IMR-90 (cell line): ENCODE results near the gene GPR15. TPM values are rescaled to one million over a fixed set of nuclear protein-coding genes. Genes with fewer than 3 reads are reported as not detected.

ENCODE experiments used
- ATAC-seq: fragments of 200-7000 bp; cut with Tn5 transposase; 2 replicates; pipeline ENCODE4 v1.9.1; 2020; ENCODE audit warnings: low read depth, mild to moderate bottlenecking, moderate library complexity
- BruUV-seq: library from RNA; stranded (reverse); fragments of 400-500 nt; replicated peaks from 2 replicates; lab custom pipeline; 2021; lab: Mats Ljungman, UMichigan
- CTCF ChIA-PET: fragments of 300-600 bp; formaldehyde crosslinking; extraction: SDS; loops from one replicate; lab custom pipeline; 2021; ENCODE audit warnings: antibody characterized with exemption; lab: Yijun Ruan, JAX
- POLR2A ChIA-PET: fragments of 300-600 bp; sonication (Branson Sonifier 250); formaldehyde crosslinking; loops from one replicate; lab custom pipeline; 2022; ENCODE audit warnings: antibody characterized with exemption; ENCODE audit not compliant: unreplicated experiment; lab: Charles Lee
- DNase-seq: peaks from one replicate; pipeline ENCODE4 v3.0.0; 2013
- H2AFZ ChIP-seq: replicated peaks from 2 replicates; pipeline ENCODE3; 2013; ENCODE audit warnings: low read length, mild to moderate bottlenecking; ENCODE audit not compliant: poor library complexity
- H2AK5ac ChIP-seq: 2 replicates; pipeline ENCODE4 v1.6.1; 2013; ENCODE audit warnings: low read depth, low read length, inconsistent platforms
- H2AK9ac ChIP-seq: replicated peaks from 2 replicates; pipeline ENCODE3; 2013; ENCODE audit warnings: mild to moderate bottlenecking, low read depth, low read length, moderate library complexity; ENCODE audit not compliant: poor library complexity
- H2BK120ac ChIP-seq: 2 replicates; pipeline ENCODE4 v1.6.1; 2013; ENCODE audit warnings: low read depth, low read length, inconsistent platforms
- H2BK15ac ChIP-seq: 3 replicates; pipeline ENCODE4 v1.6.1; 2013; ENCODE audit warnings: low read depth, low read length, inconsistent platforms
- H2BK20ac ChIP-seq: 2 replicates; pipeline ENCODE4 v1.6.1; 2013; ENCODE audit warnings: low read depth, mild to moderate bottlenecking, inconsistent platforms, low read length, moderate library complexity
- H2BK5ac ChIP-seq: 2 replicates; pipeline ENCODE4 v1.6.1; 2013; ENCODE audit warnings: mild to moderate bottlenecking, low read depth, low read length, inconsistent platforms; ENCODE audit not compliant: poor library complexity, severe bottlenecking
- H3K14ac ChIP-seq: replicated peaks from 2 replicates; pipeline ENCODE4 v1.6.1; 2013; ENCODE audit warnings: low read depth, low read length, inconsistent platforms
- H3K18ac ChIP-seq: 2 replicates; pipeline ENCODE4 v1.6.1; 2013; ENCODE audit warnings: low read depth, low read length, control low read depth
- H3K23ac ChIP-seq: 2 replicates; pipeline ENCODE4 v1.6.1; 2013; ENCODE audit warnings: low read depth, low read length, inconsistent platforms
- H3K27ac ChIP-seq: 2 replicates; pipeline ENCODE4 v1.5.1; 2013; ENCODE audit warnings: mild to moderate bottlenecking, control low read depth, low read length; ENCODE audit not compliant: insufficient read depth
- H3K27me3 ChIP-seq: 2 replicates; pipeline ENCODE4 v1.6.1; 2013; ENCODE audit warnings: low read length; ENCODE audit not compliant: control insufficient read depth, insufficient read depth
- H3K36me3 ChIP-seq: 2 replicates; pipeline ENCODE4 v1.6.1; 2013; ENCODE audit warnings: low read length, mixed read lengths; ENCODE audit not compliant: control insufficient read depth, insufficient read depth
- H3K4ac ChIP-seq: 2 replicates; pipeline ENCODE4 v1.6.1; 2013; ENCODE audit warnings: low read depth, low read length, inconsistent platforms
- H3K4me1 ChIP-seq: 2 replicates; pipeline ENCODE4 v1.6.1; 2013; ENCODE audit warnings: low read length, mixed read lengths; ENCODE audit not compliant: control insufficient read depth, insufficient read depth
- H3K4me2 ChIP-seq: 2 replicates; pipeline ENCODE4 v1.6.1; 2013; ENCODE audit warnings: low read depth, mild to moderate bottlenecking, control low read depth, low read length, moderate library complexity
- H3K4me3 ChIP-seq: 2 replicates; pipeline ENCODE4 v1.5.1; 2013; ENCODE audit warnings: low read depth, mild to moderate bottlenecking, control low read depth, low read length, moderate library complexity; ENCODE audit not compliant: insufficient read depth
- H3K56ac ChIP-seq: 2 replicates; pipeline ENCODE4 v1.6.1; 2013; ENCODE audit warnings: low read length, inconsistent platforms; ENCODE audit not compliant: insufficient read depth; ENCODE audit errors: extremely low read depth
- H3K79me1 ChIP-seq, 2 experiments: 2 replicates each; pipeline ENCODE4 v1.6.1; 2013; ENCODE audit warnings: low read length in 2 of 2, inconsistent platforms in 1 of 2, low read depth in 1 of 2
- H3K9ac ChIP-seq: 2 replicates; pipeline ENCODE4 v1.6.1; 2013; ENCODE audit warnings: low read depth, low read length, control low read depth
- H3K9me1 ChIP-seq: 2 replicates; pipeline ENCODE4 v1.6.1; 2013; ENCODE audit warnings: low read length, inconsistent platforms; ENCODE audit not compliant: insufficient read depth
- H3K9me3 ChIP-seq: 2 replicates; pipeline ENCODE4 v1.6.1; 2013; ENCODE audit warnings: low read length; ENCODE audit not compliant: control insufficient read depth, insufficient read depth
- H4K20me1 ChIP-seq: 2 replicates; pipeline ENCODE4 v1.6.1; 2013; ENCODE audit warnings: low read length, inconsistent platforms; ENCODE audit not compliant: insufficient read depth
- H4K5ac ChIP-seq: 2 replicates; pipeline ENCODE4 v1.6.1; 2013; ENCODE audit warnings: mild to moderate bottlenecking, low read depth, low read length, control low read depth
- H4K8ac ChIP-seq, 2 experiments: 2 replicates each; pipeline ENCODE4 v1.6.1; 2013; ENCODE audit warnings: low read depth in 2 of 2, low read length in 2 of 2, control low read depth in 1 of 2, inconsistent platforms in 1 of 2
- H4K91ac ChIP-seq: 2 replicates; pipeline ENCODE4 v1.6.1; 2013; ENCODE audit warnings: low read depth, low read length, inconsistent platforms; ENCODE audit not compliant: insufficient read depth
- CHD1 ChIP-seq: IDR thresholded peaks from 2 replicates; pipeline ENCODE4 v1.6.1; 2012; ENCODE audit warnings: low read depth, low read length, improper control_type of control experiment
- ELK1 ChIP-seq: fragments of 150-350 bp; IDR thresholded peaks from 2 replicates; pipeline ENCODE4 v1.6.1; 2016; ENCODE audit warnings: low read depth, mild to moderate bottlenecking, low read length, moderate library complexity, borderline replicate concordance
- POLR2A ChIP-seq: IDR thresholded peaks from 2 replicates; pipeline ENCODE4 v1.6.1; 2012; ENCODE audit warnings: mild to moderate bottlenecking, low read depth, low read length
- RAD21 ChIP-seq: IDR thresholded peaks from 2 replicates; pipeline ENCODE4 v1.6.1; 2012; ENCODE audit warnings: low read length, improper control_type of control experiment
- RCOR1 ChIP-seq: IDR thresholded peaks from 2 replicates; pipeline ENCODE4 v1.6.1; 2012; ENCODE audit warnings: mild to moderate bottlenecking, low read length, improper control_type of control experiment; ENCODE audit not compliant: insufficient replicate concordance
- SMC3 ChIP-seq: fragments of 150-350 bp; IDR thresholded peaks from 2 replicates; pipeline ENCODE4 v1.6.1; 2016; ENCODE audit warnings: low read depth, mild to moderate bottlenecking, antibody characterized with exemption, low read length, moderate library complexity
- WGBS, 2 experiments: methylation state at CpG; one replicate each; pipeline versions ENCODE4 v1.1.5 to v1.1.7; 2013; ENCODE audit warnings: missing lambda C conversion rate in 2 of 2; ENCODE audit not compliant: insufficient read length in 1 of 2; ENCODE audit errors: extremely low coverage in 2 of 2; 5-methylcytosine and 5-hydroxymethylcytosine counted together
- dilution Hi-C: fragments of 300-500 bp; cut with HindIII; formaldehyde crosslinking; loops from one replicate; pipeline ENCODE4 v1.14.3; 2018; ENCODE audit warnings: low sequenced_read_pairs; ENCODE audit not compliant: unreplicated experiment
- in situ Hi-C: fragments of 300-500 bp; cut with MboI; formaldehyde crosslinking; loops from 3 replicates; pipeline ENCODE4 v1.14.3; 2019; ENCODE audit warnings: low sequenced_read_pairs, inconsistent platforms, mixed read lengths
- intact Hi-C: fragments of 100-400 bp; cut with micrococcal nuclease; formaldehyde crosslinking; loops from 2 replicates; pipeline ENCODE4 v1.10.0; 2022
- polyA plus RNA-seq, 3 experiments: library from polyadenylated mRNA; depleted of rRNA; stranded (reverse); fragments of >200 nt; gene quantifications; 2 replicates each; pipeline ENCODE4 v1.2.3, GENCODE V29; 2012; ENCODE audit warnings: low replicate concordance in 1 of 3
- total RNA-seq: library from RNA; depleted of rRNA; stranded (reverse); fragments of >200 nt; gene quantifications from 2 replicates; pipeline ENCODE4 v1.2.3, GENCODE V29; 2012
- TF ChIP-seq, protein P1 (sequence below): fragments of 150-350 bp; IDR thresholded peaks from 2 replicates; pipeline ENCODE4 v1.6.1; 2017; ENCODE audit warnings: mild to moderate bottlenecking, antibody characterized with exemption, low read length, low read depth

Gene GPR15
- total and polyA plus RNA-seq, 2 of the 4 experiments (the other 2 are of a cell fraction) = not detected

- H3K79me1 ChIP-seq = no peaks in the 10 kb centered on the region
- H3K23ac ChIP-seq = no peak overlapping the region
- H2AFZ ChIP-seq = no peak overlapping the region
- CTCF ChIA-PET = no interaction called here
- H3K4me1 ChIP-seq = no peaks in the 10 kb centered on the region; the same call in 1 of the 2 replicates
- H3K9me1 ChIP-seq = no peaks in the 10 kb centered on the region
- H3K27ac ChIP-seq = no peak overlapping the region
- no peak overlapping the region for H2AK5ac ChIP-seq
- H3K4me3 ChIP-seq = no peak overlapping the region
- H2BK15ac ChIP-seq = no peak overlapping the region
- no CpG with 5 or more reads among the region's 4 CpGs for WGBS, 2 experiments
- TF ChIP-seq CHD1 = no peak
- TF ChIP-seq SMC3 = no peak
- TF ChIP-seq ELK1 = no peak
- no peak for TF ChIP-seq RCOR1
- no peak for TF ChIP-seq POLR2A
- TF ChIP-seq, protein P1, sequence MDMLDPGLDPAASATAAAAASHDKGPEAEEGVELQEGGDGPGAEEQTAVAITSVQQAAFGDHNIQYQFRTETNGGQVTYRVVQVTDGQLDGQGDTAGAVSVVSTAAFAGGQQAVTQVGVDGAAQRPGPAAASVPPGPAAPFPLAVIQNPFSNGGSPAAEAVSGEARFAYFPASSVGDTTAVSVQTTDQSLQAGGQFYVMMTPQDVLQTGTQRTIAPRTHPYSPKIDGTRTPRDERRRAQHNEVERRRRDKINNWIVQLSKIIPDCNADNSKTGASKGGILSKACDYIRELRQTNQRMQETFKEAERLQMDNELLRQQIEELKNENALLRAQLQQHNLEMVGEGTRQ = no peak
- TF ChIP-seq RAD21 = no peak
- no peak for DNase-seq
- H4K20me1 ChIP-seq = no peaks in the 10 kb centered on the region
- in situ Hi-C loops = loop anchor here (25.0 kb wide), 1 partner anchor 220 kb away; no protein-coding TSS in a partner anchor
- no peak overlapping the region for H3K14ac ChIP-seq
- H2AK9ac ChIP-seq = no peak overlapping the region
- H3K27me3 ChIP-seq = peaks cover 9% of the 10 kb centered on the region
- no peak overlapping the region for H4K91ac ChIP-seq
- no peak overlapping the region for H3K56ac ChIP-seq
- H3K36me3 ChIP-seq = no peaks in the 10 kb centered on the region
- H3K18ac ChIP-seq = no peak overlapping the region
- no peak overlapping the region for H3K4ac ChIP-seq
- no peak overlapping the region for H2BK20ac ChIP-seq
- dilution Hi-C loops = no loop called here
- no peak overlapping the region for H2BK120ac ChIP-seq
- intact Hi-C loops = no loop called here
- BruUV-seq = no TSS peak
- POLR2A ChIA-PET = no interaction called here
- ATAC-seq = no peak
- no peak overlapping the region for H3K9ac ChIP-seq
- no peak overlapping the region for H3K4me2 ChIP-seq
- no peak overlapping the region for H4K8ac ChIP-seq
- no peaks in the 10 kb centered on the region for H3K9me3 ChIP-seq
- H4K5ac ChIP-seq = no peak overlapping the region
- H2BK5ac ChIP-seq = no peak overlapping the region
Measured at GRCh38 chr3:98557324-98558010, 25.7 kb downstream of the GPR15 start.
